Activated T-cell treated with anti-CD3 and anti-CD28 coated beads, Interleukin-2, amount 50 U/mL, for 1 hour (primary cell): ENCODE data around the gene GOLGA6C.
"Not testable (repeated sequence)": the region's sequence is repeated elsewhere in the genome, so short reads cannot be mapped to it uniquely, and the experiment has no call there.

Source experiments
- DNase-seq: peaks from one replicate; pipeline ENCODE4 v3.0.0-alpha.2; 2020

GOLGA6C gene

DNA sequence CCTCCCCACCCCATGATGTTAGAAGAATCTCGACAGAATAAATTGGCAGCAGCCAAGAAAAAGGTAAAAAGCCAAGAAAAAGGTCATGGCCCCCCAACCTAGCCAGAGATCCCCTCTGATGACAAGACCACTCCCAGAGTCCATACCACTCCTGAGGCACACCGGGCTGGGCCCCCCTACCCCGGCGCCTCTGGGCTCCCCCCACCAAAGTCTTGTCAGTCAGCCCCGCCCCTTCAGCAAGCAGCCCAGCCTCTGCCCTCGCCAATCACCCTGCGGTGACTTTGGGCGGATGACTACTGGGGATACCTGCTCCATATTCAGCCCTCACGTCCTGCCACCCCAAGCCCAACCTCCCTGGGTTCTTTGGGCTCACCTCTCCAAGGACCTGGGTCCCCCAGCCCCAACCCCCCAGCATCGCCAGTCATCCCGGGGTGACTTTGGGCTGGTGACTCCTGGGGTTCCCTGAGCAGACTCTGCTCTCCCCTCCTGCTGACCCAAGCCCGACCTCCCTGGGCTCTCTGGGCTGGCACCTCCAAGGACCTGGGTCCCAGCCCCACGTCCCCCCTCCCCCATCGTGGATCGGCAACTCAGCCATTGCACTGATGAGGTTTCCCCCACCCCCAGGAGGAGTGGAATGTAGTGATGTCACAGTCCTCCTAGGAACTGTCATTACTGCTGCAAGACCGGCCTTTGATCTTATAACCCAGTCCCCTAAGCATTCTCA is 648 bp downstream of the GOLGA6C start:
- DNase-seq, result not testable (repeated sequence)

- DNase-seq, result not testable (repeated sequence)
Measured at GRCh38 chr15:75259873-75260272, 1.7 kb downstream of the GOLGA6C start.

GRCh38 chr15:75273751-75274359 is 15.7 kb downstream of the GOLGA6C start:
- DNase-seq, result not testable (repeated sequence)

- peak; percentile 66 for DNase-seq
Measured at GRCh38 chr15:75274509-75275107, 16.5 kb downstream of the GOLGA6C start.

DNA sequence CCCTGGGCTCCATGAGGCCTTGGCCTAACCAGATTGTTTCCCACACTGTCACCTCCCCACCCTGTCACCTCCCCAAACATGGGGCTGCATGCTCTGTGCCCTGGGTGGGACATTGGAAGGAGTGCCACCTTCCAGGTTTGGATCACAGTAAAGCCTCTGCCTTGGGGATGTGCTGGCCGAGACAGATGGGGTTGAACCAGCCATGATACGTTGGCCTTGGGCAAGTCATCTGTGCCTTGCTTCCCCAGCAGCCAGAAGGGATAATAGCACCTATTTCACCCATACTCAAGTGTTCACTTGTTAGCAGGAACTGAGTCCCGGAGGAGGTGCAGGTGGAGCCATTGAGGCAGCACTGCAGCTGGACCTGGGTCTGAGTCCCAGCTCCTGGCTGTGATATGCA is 17.5 kb downstream of the GOLGA6C start:
- not testable (repeated sequence) for DNase-seq

- not testable (repeated sequence) for DNase-seq
Measured at GRCh38 chr15:75278497-75278896, 20.4 kb downstream of the GOLGA6C start.

- not testable (repeated sequence) for DNase-seq
Measured at GRCh38 chr15:75282572-75282971, 24.4 kb downstream of the GOLGA6C start, which contains the start of gene GOLGA6D. Gene GOLGA6D (plus strand): TSS chr15:75282835. CDS start chr15:75282876, 41 bp downstream.

- not testable (repeated sequence) for DNase-seq
Measured at GRCh38 chr15:75284152-75284551, 26.0 kb downstream of the GOLGA6C start.

GRCh38 chr15:75293660-75294059 is 35.5 kb downstream of the GOLGA6C start:
- DNase-seq, result not testable (repeated sequence)

DNA sequence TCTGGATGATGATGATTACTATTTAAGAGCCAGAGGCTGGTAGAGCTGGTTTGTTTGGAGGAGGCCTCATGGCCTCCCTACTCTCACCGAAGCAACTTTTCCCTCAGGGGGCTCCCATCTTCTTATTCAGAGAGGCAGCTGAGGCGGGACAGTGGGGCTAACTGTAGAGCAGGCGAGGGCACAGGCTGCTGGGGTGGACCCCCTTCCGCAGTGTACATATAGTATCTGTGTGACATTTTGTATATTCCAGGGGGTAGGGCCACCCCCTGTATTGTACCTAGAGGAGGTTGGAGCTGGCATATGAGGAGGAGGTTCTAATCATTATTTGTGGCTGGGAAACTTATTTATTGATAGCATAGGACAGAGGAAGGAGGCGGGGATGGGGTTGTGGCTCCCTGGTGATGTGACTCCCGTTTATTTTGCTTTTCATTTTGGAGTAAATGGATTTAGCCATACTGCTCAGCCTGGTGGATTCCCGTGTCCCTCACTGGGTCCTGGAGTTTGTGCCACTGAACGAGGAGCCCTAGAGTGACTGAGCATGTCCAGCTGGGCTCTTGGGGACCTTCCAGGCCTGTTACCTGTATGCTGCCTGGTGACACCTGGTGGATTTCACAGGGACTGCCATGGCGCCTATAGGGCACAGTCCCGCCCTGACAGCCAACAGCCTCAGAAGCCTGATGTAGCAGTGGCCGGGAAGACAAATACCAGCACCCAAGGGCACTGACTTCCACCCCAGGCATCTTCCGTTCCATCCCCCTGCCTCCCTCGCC is 40.6 kb downstream of the GOLGA6C start:
- not testable (repeated sequence) for DNase-seq

DNA sequence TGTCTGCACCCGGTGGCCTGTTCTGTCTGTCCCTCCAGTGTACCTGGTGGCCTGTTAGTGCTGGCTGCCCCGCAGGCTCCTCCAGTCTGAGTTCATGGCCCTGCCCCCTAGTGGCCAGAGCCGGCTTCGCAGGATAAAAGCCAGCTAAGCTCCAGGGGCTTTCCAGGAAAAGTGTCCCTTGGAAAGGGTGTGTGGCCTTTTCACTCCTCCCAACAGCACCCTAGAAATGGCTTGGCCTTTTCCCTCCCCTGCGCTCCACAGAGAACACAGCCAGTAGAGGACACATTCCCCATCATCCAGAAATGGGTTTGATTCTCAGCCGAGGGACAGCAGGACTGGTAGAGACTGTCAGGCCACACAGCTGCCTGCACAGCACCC is 41.2 kb downstream of the GOLGA6C start:
- peak; percentile 71 for DNase-seq

GRCh38 chr15:75300026-75300425 is 41.9 kb downstream of the GOLGA6C start:
- not testable (repeated sequence) for DNase-seq

- no peak for DNase-seq
Measured at GRCh38 chr15:75302318-75302717, 44.2 kb downstream of the GOLGA6C start.

DNA sequence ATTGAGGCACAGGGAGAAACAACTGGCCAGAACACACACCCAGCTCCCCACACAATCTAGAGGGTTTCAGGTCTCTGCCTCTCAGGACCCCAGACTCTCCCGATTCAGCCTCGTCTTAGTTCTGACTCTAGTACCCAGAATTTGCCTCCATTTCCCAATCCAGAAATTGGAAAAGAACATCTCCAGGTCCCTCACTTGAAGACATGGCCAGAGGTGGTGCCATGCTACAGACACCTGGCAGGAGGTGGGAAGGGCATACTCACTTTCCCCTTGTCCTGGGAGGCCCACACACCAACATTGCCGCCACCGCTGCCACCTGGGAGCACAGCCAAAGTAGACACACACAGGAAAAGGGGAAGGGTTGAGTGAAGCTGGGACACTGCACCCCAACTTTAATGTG is 44.6 kb downstream of the GOLGA6C start:
- not testable (repeated sequence) for DNase-seq

- DNase-seq, result no peak
Measured at GRCh38 chr15:75306188-75306587, 48.1 kb downstream of the GOLGA6C start.

DNA sequence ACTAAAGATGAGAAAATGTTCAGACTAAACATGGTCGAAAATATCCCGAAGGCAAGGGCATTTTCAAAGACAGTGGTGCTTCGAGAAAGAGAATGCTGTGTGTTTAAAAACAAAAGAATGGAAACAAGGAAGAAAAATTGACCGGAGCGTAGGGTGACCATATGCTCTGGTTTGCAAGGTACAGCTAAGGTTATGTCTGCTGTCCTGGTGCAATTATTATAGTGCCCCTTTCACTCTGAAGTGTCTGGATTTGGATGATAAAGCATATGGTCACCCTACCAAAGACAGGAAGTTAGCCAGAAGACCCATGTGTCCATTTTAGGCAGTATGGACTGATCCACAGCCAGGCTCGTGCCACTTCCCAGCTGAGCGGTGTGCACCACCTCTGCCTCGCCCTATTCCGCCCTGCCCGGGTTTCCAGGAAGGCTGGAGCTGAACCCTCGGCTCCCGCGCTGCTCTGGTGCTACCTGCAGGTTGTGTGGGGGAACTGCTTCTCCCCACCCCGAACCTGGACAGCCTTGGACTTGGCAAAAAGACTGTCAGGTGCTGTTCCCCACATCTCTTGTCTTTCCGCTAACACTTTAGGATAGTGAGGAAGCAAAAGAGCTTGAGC is 49.8 kb downstream of the GOLGA6C start:
- no peak for DNase-seq

DNA sequence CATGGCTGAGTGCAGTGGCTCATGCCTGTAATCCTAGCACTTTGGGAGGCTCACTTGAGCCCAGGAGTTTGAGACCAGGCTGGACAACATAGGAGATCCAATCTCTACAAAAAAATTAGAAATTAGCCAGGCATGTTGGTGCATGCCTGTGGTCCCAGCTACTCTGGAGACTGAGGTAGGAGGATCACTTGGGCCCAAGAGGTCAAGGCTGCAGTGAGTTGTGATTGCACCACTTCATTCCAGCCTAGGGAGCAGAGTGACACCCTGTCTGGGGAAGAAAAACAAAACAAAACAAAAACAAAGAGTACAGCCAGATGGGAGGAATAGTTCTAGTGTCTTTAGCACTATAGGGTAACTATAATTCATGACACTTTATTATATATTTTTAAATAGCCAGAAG is 51.6 kb downstream of the GOLGA6C start:
- DNase-seq, result no peak

DNA sequence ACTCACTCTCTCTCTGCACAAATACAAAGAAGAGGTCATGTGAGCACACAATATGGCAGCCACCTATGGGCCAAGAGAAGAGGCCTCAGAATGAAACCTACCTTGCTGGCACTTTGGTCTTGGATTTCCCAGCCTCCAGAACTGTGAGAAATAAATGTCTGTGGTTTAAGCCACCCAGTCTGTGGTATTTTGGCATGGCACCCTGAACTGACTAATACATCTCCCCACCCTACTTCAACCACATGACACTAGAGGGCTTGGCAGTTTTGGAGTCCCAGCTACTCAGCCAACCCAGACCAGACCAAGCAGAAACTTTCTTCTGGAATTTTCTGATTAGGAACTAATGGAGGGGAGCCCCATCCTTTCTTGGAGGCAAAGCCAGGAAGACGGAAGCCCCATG is 54.4 kb downstream of the GOLGA6C start:
- not testable (repeated sequence) for DNase-seq

GRCh38 chr15:75313116-75313845 is 55.1 kb downstream of the GOLGA6C start:
- DNase-seq, result no peak

GRCh38 chr15:75314552-75315290 is 56.6 kb downstream of the GOLGA6C start:
- DNase-seq, result no peak

GRCh38 chr15:75319231-75319897 is 61.2 kb downstream of the GOLGA6C start:
- not testable (repeated sequence) for DNase-seq
